ENCODE measurements around the gene LRMDA.

GRCh38 chr10:76149182-76149581, 717.8 kb downstream of the LRMDA start:
- TF ChIP-seq CTCF (IDR thresholded peaks at IDR 0.05), result no peak
- TF ChIP-seq POLR2A (IDR thresholded peaks at IDR 0.05), result no peak
